B cell (primary cell): ENCODE measurements around the gene OAT. TPM values are rescaled to one million over a fixed set of nuclear protein-coding genes. Genes with fewer than 3 reads are reported as not detected.

Experiments
- ATAC-seq: fragments of 200-7000 bp; cut with Tn5 transposase; one replicate; pipeline ENCODE4 v1.10.0; 2021; ENCODE audit warnings: low read depth, mild to moderate bottlenecking, moderate number of reproducible peaks, moderate library complexity
- CTCF ChIA-PET: fragments of 350-600 bp; sonication (Branson Sonifier 250); formaldehyde crosslinking; loops from one replicate; lab custom pipeline; 2021; ENCODE audit warnings: antibody characterized with exemption, inconsistent platforms; lab: Charles Lee
- POLR2A ChIA-PET: fragments of 350-600 bp; sonication (Branson Sonifier 250); formaldehyde crosslinking; loops from one replicate; lab custom pipeline; 2021; ENCODE audit warnings: antibody characterized with exemption; lab: Charles Lee
- DNase-seq: peaks from one replicate; pipeline ENCODE4 v3.0.0; 2013
- H2AFZ ChIP-seq: 2 replicates; pipeline ENCODE4 v1.6.1; 2012; ENCODE audit warnings: mild to moderate bottlenecking, low read depth, low read length; ENCODE audit not compliant: insufficient read depth, poor library complexity, severe bottlenecking
- H3K27ac ChIP-seq, 2 donors: 1 replicate in 1 of 2; 2 replicates in 1 of 2; pipeline ENCODE4 v1.5.1; 2012 to 2013; ENCODE audit warnings: low read length in 2 of 2, mild to moderate bottlenecking in 2 of 2, moderate library complexity in 1 of 2
- H3K27me3 ChIP-seq, 4 experiments: fragments of 200-600 bp in 1 of 4; sonication (generic) in 1 of 4; replicated peaks in 1 of 4; 1 replicate in 2 of 4; 2 replicates in 2 of 4; pipeline versions ENCODE4 v1.6.1 to v1.7.0; 2013 to 2016; ENCODE audit warnings: low read length in 3 of 4, mild to moderate bottlenecking in 2 of 4, mixed read lengths in 1 of 4, moderate library complexity in 1 of 4; ENCODE audit not compliant: insufficient read depth in 4 of 4, control insufficient read depth in 3 of 4; ENCODE audit errors: control extremely low read depth in 1 of 4
- H3K36me3 ChIP-seq, 2 experiments: replicated peaks in 1 of 2; 1 replicate in 1 of 2; 2 replicates in 1 of 2; pipeline versions ENCODE4 v1.6.1 to v1.7.1; 2013; ENCODE audit warnings: low read length in 1 of 2; ENCODE audit not compliant: insufficient read depth in 2 of 2, control insufficient read depth in 1 of 2; ENCODE audit errors: control extremely low read depth in 1 of 2, extremely low read depth in 1 of 2
- H3K4me1 ChIP-seq, 2 donors: fragments of 200-600 bp in 1 of 2; sonication (generic) in 1 of 2; 1 replicate in 1 of 2; 2 replicates in 1 of 2; pipeline versions ENCODE4 v1.5.1 to v1.6.1; 2013 to 2017; ENCODE audit warnings: low read length in 2 of 2; ENCODE audit not compliant: control insufficient read depth in 2 of 2, insufficient read depth in 2 of 2
- H3K4me2 ChIP-seq: replicated peaks from 2 replicates; pipeline ENCODE3; 2012; ENCODE audit warnings: mild to moderate bottlenecking, low read depth, low read length; ENCODE audit not compliant: poor library complexity, severe bottlenecking
- H3K4me3 ChIP-seq, 5 experiments: fragments of 200-600 bp in 1 of 5; sonication (generic) in 1 of 5; 1 replicate in 3 of 5; 2 replicates in 2 of 5; pipeline versions ENCODE4 v1.5.1 to v1.7.0; 2011 to 2016; ENCODE audit warnings: low read length in 4 of 5, mild to moderate bottlenecking in 4 of 5, low read depth in 2 of 5, control low read depth in 1 of 5, moderate library complexity in 1 of 5; ENCODE audit not compliant: insufficient read depth in 1 of 5; ENCODE audit errors: control extremely low read depth in 1 of 5, extremely low read depth in 1 of 5
- H3K79me2 ChIP-seq: fragments of 200-600 bp; sonication (generic); one replicate; pipeline ENCODE4 v1.6.0; 2016; ENCODE audit warnings: low read length; ENCODE audit not compliant: control insufficient read depth, insufficient read depth
- H3K9ac ChIP-seq: fragments of 200-600 bp; sonication (generic); 2 replicates; pipeline ENCODE4 v1.6.1; 2017; ENCODE audit warnings: mild to moderate bottlenecking, low read length, moderate library complexity
- H3K9me3 ChIP-seq, 3 donors: one replicate each; pipeline versions ENCODE4 v1.6.1 to v1.7.1; 2013; ENCODE audit warnings: low read length in 2 of 3; ENCODE audit not compliant: control insufficient read depth in 2 of 3, insufficient read depth in 1 of 3; ENCODE audit errors: control extremely low read depth in 1 of 3
- H4K20me1 ChIP-seq: 2 replicates; pipeline ENCODE4 v1.6.0; 2012; ENCODE audit warnings: mild to moderate bottlenecking, low read length; ENCODE audit not compliant: insufficient read depth, control insufficient read depth, poor library complexity, severe bottlenecking
- H3K27ac Mint-ChIP-seq: one replicate; pipeline ENCODE4 v1.8.0; 2021; ENCODE audit warnings: mixed read lengths
- H3K27me3 Mint-ChIP-seq: one replicate; pipeline ENCODE4 v1.8.0; 2021; ENCODE audit warnings: mixed read lengths
- H3K4me1 Mint-ChIP-seq: one replicate; pipeline ENCODE4 v1.8.0; 2021; ENCODE audit warnings: mixed read lengths
- H3K4me3 Mint-ChIP-seq: one replicate; pipeline ENCODE4 v1.8.0; 2021; ENCODE audit warnings: mixed read lengths
- H3K9me3 Mint-ChIP-seq: one replicate; pipeline ENCODE4 v1.8.0; 2022; ENCODE audit warnings: mixed read lengths; ENCODE audit not compliant: insufficient read depth
- CTCF ChIP-seq: fragments of 200-600 bp; IDR thresholded peaks from one replicate; pipeline ENCODE4 v1.8.0; 2022; ENCODE audit warnings: antibody characterized with exemption, mild to moderate bottlenecking
- EZH2 ChIP-seq: IDR thresholded peaks from 2 replicates; pipeline ENCODE4 v1.6.1; 2012; ENCODE audit warnings: borderline replicate concordance, low read depth, mild to moderate bottlenecking, moderate library complexity, low read length; ENCODE audit not compliant: insufficient read depth, poor library complexity, severe bottlenecking
- WGBS: methylation state at CpG from one replicate; pipeline ENCODE4 v1.1.5; 2013; ENCODE audit warnings: missing lambda C conversion rate; ENCODE audit not compliant: insufficient coverage; 5-methylcytosine and 5-hydroxymethylcytosine counted together
- intact Hi-C: fragments of 100-400 bp; cut with micrococcal nuclease; formaldehyde crosslinking; loops from one replicate; pipeline ENCODE4 v1.10.0; 2022
- polyA plus RNA-seq: library from polyadenylated mRNA; depleted of rRNA; stranded (reverse); fragments of >200 nt; gene quantifications from 2 replicates; pipeline ENCODE4 v1.2.3, GENCODE V29; 2012
- total RNA-seq, 2 donors: library from RNA; stranded (reverse); fragments of 120-200 nt in 1 of 2; gene quantifications; 1 replicate in 1 of 2; 2 replicates in 1 of 2; pipeline versions ENCODE4 v1.2.3 to v1.2.4, GENCODE V29; 2013 to 2022

Gene OAT
- total and polyA plus RNA-seq, 2 donors (not counting 1 experiment from before 2014, with no cell fraction given), result 13.9 to 20.1 TPM

GRCh38 chr10:124465777-124466488 is 47.2 kb upstream of the OAT start:
- DNase-seq (no peak), ATAC-seq (no peak)
- peak overlapping the region; percentile 12 for H3K9ac ChIP-seq
- H3K4me3 ChIP-seq, result no peak overlapping the region
- peaks cover 37% of the 10 kb centered on the region for H3K4me1 Mint-ChIP-seq
- H3K27ac Mint-ChIP-seq, result peak overlapping the region; percentile 92
- H3K4me1 ChIP-seq, result peaks cover 23 to 35% of the 10 kb centered on the region in 2 donors
- intact Hi-C loops, result loop anchor here (10.0 kb wide), 2 partner anchors 149 to 1311 kb away; partner anchors contain the start of gene BUB3
- POLR2A ChIA-PET, result interaction anchor here (0.6 to 0.8 kb wide), 2 partner anchors 31 to 372 kb away, joined by 3 read pairs; partner anchors contain the start of gene CHST15
- H3K9me3 Mint-ChIP-seq, result no peaks in the 10 kb centered on the region
- CTCF ChIA-PET, result interaction anchor here (1.5 kb wide), 1 partner anchor 77 kb away, joined by 4 read pairs; no protein-coding TSS in a partner anchor
- peaks cover 6% of the 10 kb centered on the region for H4K20me1 ChIP-seq
- peaks cover 0 to 3% of the 10 kb centered on the region in 2 experiments for H3K36me3 ChIP-seq
- H3K4me2 ChIP-seq, result peak overlapping the region; percentile 66
- H3K9me3 ChIP-seq, result no peaks in the 10 kb centered on the region
- peaks cover 64% of the 10 kb centered on the region for H3K79me2 ChIP-seq
- WGBS, result 80% methylated on average over 6 of the region's 9 CpGs
- no peaks in the 10 kb centered on the region for H3K27me3 ChIP-seq
- peak overlapping the region; percentile 64 for H3K4me3 Mint-ChIP-seq
- peak overlapping the region; percentile 67 to 69 for H3K27ac ChIP-seq
- peak overlapping the region; percentile 72 for H2AFZ ChIP-seq
- H3K27me3 Mint-ChIP-seq, result no peaks in the 10 kb centered on the region
- no peak for TF ChIP-seq CTCF
- TF ChIP-seq EZH2, result no peak
